GM13977 (cell line): Measurements from ENCODE around the gene CCT4.
"Not testable (repeated sequence)": the region's sequence is repeated elsewhere in the genome, so short reads cannot be mapped to it uniquely, and the experiment has no call there.

Source experiments
- DNase-seq: peaks from one replicate; pipeline ENCODE4 v3.0.0; 2012; ENCODE audit warnings: low spot score
- CTCF ChIP-seq: IDR thresholded peaks from 2 replicates; pipeline ENCODE4 v1.5.1; 2012; ENCODE audit warnings: mild to moderate bottlenecking, control low read depth; ENCODE audit not compliant: insufficient read depth; ENCODE audit errors: extremely low read depth, missing control alignments
- in situ Hi-C: fragments of 300-500 bp; cut with MboI; formaldehyde crosslinking; loops from one replicate; pipeline ENCODE4 v1.12.0; 2022; ENCODE audit warnings: low sequenced_read_pairs, low pct_unique_long_range_greater_than_20kb, mixed read lengths, inconsistent platforms; ENCODE audit not compliant: unreplicated experiment

Gene CCT4

GRCh38 chr2:61878761-61879160 lies 9.7 kb downstream of the CCT4 start:
- no peak for DNase-seq
- TF ChIP-seq CTCF: no peak
- in situ Hi-C loops: no loop called here

GRCh38 chr2:61877571-61878245 lies 10.7 kb downstream of the CCT4 start:
- no peak for TF ChIP-seq CTCF
- in situ Hi-C loops: no loop called here
- no peak for DNase-seq

GRCh38 chr2:61876400-61876799 lies 12.1 kb downstream of the CCT4 start:
- DNase-seq: no peak
- in situ Hi-C loops: no loop called here
- no peak for TF ChIP-seq CTCF

- in situ Hi-C loops: not testable (repeated sequence)
Observed at GRCh38 chr2:61866482-61867089, 21.9 kb downstream of the CCT4 start.

GRCh38 chr2:61862085-61862484 lies 26.4 kb downstream of the CCT4 start:
- no peak for TF ChIP-seq CTCF
- no peak for DNase-seq
- in situ Hi-C loops: no loop called here

More at GRCh38 chr2:61866482-61867089, 21.9 kb downstream of the CCT4 start:
- not testable (repeated sequence) for DNase-seq

GRCh38 chr2:61857224-61857623 lies 31.2 kb downstream of the CCT4 start:
- no peak for DNase-seq
- TF ChIP-seq CTCF: no peak
- in situ Hi-C loops: no loop called here

GRCh38 chr2:61855318-61855613 lies 33.2 kb downstream of the CCT4 start:
- TF ChIP-seq CTCF: no peak
- DNase-seq: no peak
- in situ Hi-C loops: no loop called here
